ENCODE data around the gene PLAC9. TPM values are rescaled to one million over a fixed set of nuclear protein-coding genes. Genes with fewer than 3 reads are reported as not detected.

Gene PLAC9
- polyA plus RNA-seq, 1 experiment, result 19.3 TPM

- Histone ChIP-seq H3K4me3 (ENCODE audit: low read depth, low read length) (no peak overlapping the region), H3K36me3 (ENCODE audit: control insufficient read depth, insufficient read depth, low read length) (peaks cover 14% of the 10 kb centered on the region), H3K27me3 (ENCODE audit: control insufficient read depth, insufficient read depth, low read length) (no peaks in the 10 kb centered on the region)
- no peak for DNase-seq (ENCODE audit: low read depth)
- ChIA-PET CTCF (interaction anchor here (0.7 to 1.2 kb wide), 4 partner anchors 8 to 820 kb away, joined by 3 read pairs; no protein-coding TSS in a partner anchor), POLR2A (no interaction called here)
- TF ChIP-seq, protein P1, sequence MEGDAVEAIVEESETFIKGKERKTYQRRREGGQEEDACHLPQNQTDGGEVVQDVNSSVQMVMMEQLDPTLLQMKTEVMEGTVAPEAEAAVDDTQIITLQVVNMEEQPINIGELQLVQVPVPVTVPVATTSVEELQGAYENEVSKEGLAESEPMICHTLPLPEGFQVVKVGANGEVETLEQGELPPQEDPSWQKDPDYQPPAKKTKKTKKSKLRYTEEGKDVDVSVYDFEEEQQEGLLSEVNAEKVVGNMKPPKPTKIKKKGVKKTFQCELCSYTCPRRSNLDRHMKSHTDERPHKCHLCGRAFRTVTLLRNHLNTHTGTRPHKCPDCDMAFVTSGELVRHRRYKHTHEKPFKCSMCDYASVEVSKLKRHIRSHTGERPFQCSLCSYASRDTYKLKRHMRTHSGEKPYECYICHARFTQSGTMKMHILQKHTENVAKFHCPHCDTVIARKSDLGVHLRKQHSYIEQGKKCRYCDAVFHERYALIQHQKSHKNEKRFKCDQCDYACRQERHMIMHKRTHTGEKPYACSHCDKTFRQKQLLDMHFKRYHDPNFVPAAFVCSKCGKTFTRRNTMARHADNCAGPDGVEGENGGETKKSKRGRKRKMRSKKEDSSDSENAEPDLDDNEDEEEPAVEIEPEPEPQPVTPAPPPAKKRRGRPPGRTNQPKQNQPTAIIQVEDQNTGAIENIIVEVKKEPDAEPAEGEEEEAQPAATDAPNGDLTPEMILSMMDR (IDR thresholded peaks at IDR 0.05; ENCODE audit: insufficient read depth, low read depth, low read length), result no peak
Measured at GRCh38 chr10:80194373-80195045, 62.0 kb downstream of the PLAC9 start.

Other genes starting within 250 kb of the PLAC9 start
- not detected in 2 replicates for gene SFTPD, start 183.6 kb upstream of the PLAC9 start, polyA plus RNA-seq (2011; rRNA removed)
- 29.0 and 35.5 TPM in 2 replicates for gene TMEM254, start 54.1 kb upstream of the PLAC9 start, polyA plus RNA-seq (2011; rRNA removed)
- 210 and 239 TPM in 2 replicates for gene ANXA11, start 72.8 kb downstream of the PLAC9 start, polyA plus RNA-seq (2011; rRNA removed)
- gene MAT1A, start 156.9 kb downstream of the PLAC9 start, polyA plus RNA-seq (2011; rRNA removed), result not detected in 2 replicates
- not detected in 2 replicates for gene DYDC1, start 224.0 kb downstream of the PLAC9 start, polyA plus RNA-seq (2011; rRNA removed)
- gene DYDC2, start 224.1 kb downstream of the PLAC9 start, polyA plus RNA-seq (2011; rRNA removed), result not detected in 2 replicates

Data from BJ (cell line).